ENCODE measurements around the gene INO80. TPM values are rescaled to one million over a fixed set of nuclear protein-coding genes. Genes with fewer than 3 reads are reported as not detected.

Gene INO80
- total RNA-seq, 4 donors from 2014 or later: 25.5 to 33.0 (median 27.8) TPM

GRCh38 chr15:41078125-41078524 is 38.0 kb downstream of the INO80 start:
- H3K4me3 ChIP-seq: no peak overlapping the region
- DNase-seq (no peak), ATAC-seq (no peak)
- H3K27me3 ChIP-seq: no peaks in the 10 kb centered on the region
- H3K36me3 ChIP-seq: peaks cover 8 to 96% of the 10 kb centered on the region in 2 donors
- in situ Hi-C loops (cut with MboI; ENCODE audit: low sequenced_read_pairs in 4 of 4): no loop called here
- H3K9me3 ChIP-seq: no peaks in the 10 kb centered on the region
- H3K27ac ChIP-seq: no peak overlapping the region
- H3K4me1 ChIP-seq: no peaks in the 10 kb centered on the region
- intact Hi-C loops (cut with DNase I; ENCODE audit: low total_unique reads): no loop called here
- no peak for TF ChIP-seq CTCF (IDR thresholded peaks at IDR 0.05 in 4 of 5, conservative IDR thresholded peaks at IDR 0.05 in 1 of 5)
- no peak for TF ChIP-seq POLR2A (IDR thresholded peaks at IDR 0.05)

GRCh38 chr15:41073028-41073427 is 43.1 kb downstream of the INO80 start:
- Histone ChIP-seq H3K4me1 (no peaks in the 10 kb centered on the region), H3K36me3 (peaks cover 3 to 97% of the 10 kb centered on the region in 2 donors), H3K9me3 (no peaks in the 10 kb centered on the region)

GRCh38 chr15:41072013-41072412 is 44.1 kb downstream of the INO80 start:
- in situ Hi-C loops (cut with MboI; ENCODE audit: low sequenced_read_pairs in 4 of 4) (no loop called here), intact Hi-C loops (cut with DNase I; ENCODE audit: low total_unique reads) (no loop called here)
- no peaks in the 10 kb centered on the region for H3K27me3 ChIP-seq
- no peak overlapping the region for H3K27ac ChIP-seq
- DNase-seq: no peak
- TF ChIP-seq POLR2A (IDR thresholded peaks at IDR 0.05): no peak
- no peak for TF ChIP-seq CTCF (IDR thresholded peaks at IDR 0.05 in 4 of 5, conservative IDR thresholded peaks at IDR 0.05 in 1 of 5)
- peaks cover 3 to 94% of the 10 kb centered on the region in 2 donors for H3K36me3 ChIP-seq
- no peaks in the 10 kb centered on the region for H3K9me3 ChIP-seq
- ATAC-seq: no peak
- H3K4me1 ChIP-seq: no peaks in the 10 kb centered on the region
- H3K4me3 ChIP-seq: no peak overlapping the region

More at GRCh38 chr15:41073028-41073427, 43.1 kb downstream of the INO80 start:
- no peak overlapping the region for H3K27ac ChIP-seq
- DNase-seq: no peak
- no peak overlapping the region for H3K4me3 ChIP-seq
- ATAC-seq: no peak
- TF ChIP-seq POLR2A (IDR thresholded peaks at IDR 0.05): no peak
- no peak for TF ChIP-seq CTCF (IDR thresholded peaks at IDR 0.05 in 4 of 5, conservative IDR thresholded peaks at IDR 0.05 in 1 of 5)
- no peaks in the 10 kb centered on the region for H3K27me3 ChIP-seq
- in situ Hi-C loops (cut with MboI; ENCODE audit: low sequenced_read_pairs in 4 of 4): no loop called here
- intact Hi-C loops (cut with DNase I; ENCODE audit: low total_unique reads): no loop called here

GRCh38 chr15:41066516-41066915 is 49.6 kb downstream of the INO80 start:
- DNase-seq: no peak
- ATAC-seq: no peak
- Histone ChIP-seq H3K4me3 (no peak overlapping the region), H3K4me1 (no peaks in the 10 kb centered on the region), H3K27ac (no peak overlapping the region), H3K27me3 (no peaks in the 10 kb centered on the region), H3K9me3 (peaks cover 0 to 8% (median 2%) of the 10 kb centered on the region in 3 donors), H3K36me3 (peaks cover 0 to 91% of the 10 kb centered on the region in 2 donors)
- intact Hi-C loops (cut with DNase I; ENCODE audit: low total_unique reads) (no loop called here), in situ Hi-C loops (cut with MboI; ENCODE audit: low sequenced_read_pairs in 4 of 4) (no loop called here)
- no peak for TF ChIP-seq POLR2A (IDR thresholded peaks at IDR 0.05)
- TF ChIP-seq CTCF (IDR thresholded peaks at IDR 0.05 in 4 of 5, conservative IDR thresholded peaks at IDR 0.05 in 1 of 5): no peak

GRCh38 chr15:41061667-41062066 is 54.4 kb downstream of the INO80 start:
- ATAC-seq: no peak
- H3K36me3 ChIP-seq: peaks cover 0 to 93% of the 10 kb centered on the region in 2 donors
- DNase-seq: no peak

More at GRCh38 chr15:41061667-41062066, 54.4 kb downstream of the INO80 start:
- Histone ChIP-seq H3K4me1 (no peaks in the 10 kb centered on the region), H3K4me3 (no peak overlapping the region), H3K27me3 (no peaks in the 10 kb centered on the region), H3K9me3 (peaks cover 0 to 9% (median 2%) of the 10 kb centered on the region in 3 donors), H3K27ac (no peak overlapping the region)
- intact Hi-C loops (cut with DNase I; ENCODE audit: low total_unique reads): no loop called here
- in situ Hi-C loops (cut with MboI; ENCODE audit: low sequenced_read_pairs in 4 of 4): no loop called here
- no peak for TF ChIP-seq CTCF (IDR thresholded peaks at IDR 0.05 in 4 of 5, conservative IDR thresholded peaks at IDR 0.05 in 1 of 5)
- no peak for TF ChIP-seq POLR2A (IDR thresholded peaks at IDR 0.05)
